ENCODE data around the gene CD22.
"Not testable (repeated sequence)": the region's sequence is repeated elsewhere in the genome, so short reads cannot be mapped to it uniquely, and the experiment has no call there.

Gene CD22

GRCh38 chr19:35352448-35353304 is 23.7 kb downstream of the CD22 start:
- TF ChIP-seq CTCF (IDR thresholded peaks at IDR 0.05; ENCODE audit: borderline replicate concordance, insufficient read depth, low read depth, low read length) = peak; percentile 78
- no peak overlapping the region for H3K4me3 ChIP-seq (ENCODE audit: low read depth, low read length)

- H3K4me3 ChIP-seq (ENCODE audit: low read depth, low read length) = no peak overlapping the region
- TF ChIP-seq CTCF (IDR thresholded peaks at IDR 0.05; ENCODE audit: borderline replicate concordance, insufficient read depth, low read depth, low read length) = no peak
Observed at GRCh38 chr19:35353635-35354034, 24.6 kb downstream of the CD22 start.

- no peak overlapping the region for H3K4me3 ChIP-seq (ENCODE audit: low read depth, low read length)
- no peak for TF ChIP-seq CTCF (IDR thresholded peaks at IDR 0.05; ENCODE audit: borderline replicate concordance, insufficient read depth, low read depth, low read length)
Observed at GRCh38 chr19:35354898-35355297, 25.9 kb downstream of the CD22 start.

GRCh38 chr19:35355791-35356460 is 26.9 kb downstream of the CD22 start:
- H3K4me3 ChIP-seq (ENCODE audit: low read depth, low read length) = no peak overlapping the region
- TF ChIP-seq CTCF (IDR thresholded peaks at IDR 0.05; ENCODE audit: borderline replicate concordance, insufficient read depth, low read depth, low read length) = no peak

- no peak for TF ChIP-seq CTCF (IDR thresholded peaks at IDR 0.05; ENCODE audit: borderline replicate concordance, insufficient read depth, low read depth, low read length)
- H3K4me3 ChIP-seq (ENCODE audit: low read depth, low read length) = no peak within 1 kb of the TSS
Observed at GRCh38 chr19:35357867-35358573, 29.0 kb downstream of the CD22 start, which contains the start of gene FFAR3. FFAR3 (plus strand) TSS chr19:35358460; CDS start chr19:35358891, 431 bp downstream.

GRCh38 chr19:35358834-35359233 is 29.8 kb downstream of the CD22 start:
- 0 out of 2 replicates have a peak, but pooled peaks have one; percentile 2 for TF ChIP-seq CTCF (IDR thresholded peaks at IDR 0.05; ENCODE audit: borderline replicate concordance, insufficient read depth, low read depth, low read length)
- H3K4me3 ChIP-seq (ENCODE audit: low read depth, low read length) = not testable (repeated sequence)

GRCh38 chr19:35359395-35359794 is 30.4 kb downstream of the CD22 start:
- H3K4me3 ChIP-seq (ENCODE audit: low read depth, low read length) = not testable (repeated sequence)

- H3K4me3 ChIP-seq (ENCODE audit: low read depth, low read length) = not testable (repeated sequence)
Observed at GRCh38 chr19:35360081-35360480, 31.1 kb downstream of the CD22 start.

Measured in GM12875 (cell line).